ENCODE measurements around the gene EYA4.

The EYA4 gene

GRCh38 chr6:133268621-133269020 is 27.5 kb downstream of the EYA4 start:
- Histone ChIP-seq H3K4me1 (no peaks in the 10 kb centered on the region), H3K36me3 (peaks cover 24% of the 10 kb centered on the region), H3K9me3 (no peaks in the 10 kb centered on the region; the same call in 1 of the 2 replicates), H3K4me3 (ENCODE audit: low read depth, low read length) (no peak overlapping the region), H3K27me3 (no peaks in the 10 kb centered on the region)
- TF ChIP-seq CTCF (IDR thresholded peaks at IDR 0.05; ENCODE audit: low read depth, low read length) = no peak
- DNase-seq = no peak

DNA sequence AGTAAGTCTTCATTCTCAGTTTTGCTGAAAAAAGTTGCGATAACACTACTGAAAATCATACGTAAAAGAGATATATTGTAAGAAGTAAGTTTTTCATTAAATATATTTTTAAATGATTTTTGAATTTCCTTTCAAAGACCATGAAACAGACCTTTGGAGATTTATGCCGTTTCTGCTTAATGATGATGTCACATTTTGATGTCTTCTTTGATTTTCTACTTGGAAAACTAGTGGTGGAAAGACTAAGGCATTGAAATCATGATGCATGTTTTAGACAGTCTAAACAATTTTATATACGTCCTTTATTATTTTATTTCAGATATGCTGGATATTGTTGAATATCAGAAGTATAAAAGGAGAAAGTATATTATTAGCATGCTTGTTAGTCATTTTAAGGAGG is 33.7 kb downstream of the EYA4 start:
- H3K27me3 ChIP-seq = no peaks in the 10 kb centered on the region
- no peak for TF ChIP-seq CTCF (IDR thresholded peaks at IDR 0.05; ENCODE audit: low read depth, low read length)
- H3K36me3 ChIP-seq = peaks cover 30% of the 10 kb centered on the region
- peaks cover 10% of the 10 kb centered on the region; the same call in 1 of the 2 replicates for H3K4me1 ChIP-seq
- DNase-seq = no peak
- no peaks in the 10 kb centered on the region; the same call in 1 of the 2 replicates for H3K9me3 ChIP-seq
- H3K4me3 ChIP-seq (ENCODE audit: low read depth, low read length) = no peak overlapping the region

DNA sequence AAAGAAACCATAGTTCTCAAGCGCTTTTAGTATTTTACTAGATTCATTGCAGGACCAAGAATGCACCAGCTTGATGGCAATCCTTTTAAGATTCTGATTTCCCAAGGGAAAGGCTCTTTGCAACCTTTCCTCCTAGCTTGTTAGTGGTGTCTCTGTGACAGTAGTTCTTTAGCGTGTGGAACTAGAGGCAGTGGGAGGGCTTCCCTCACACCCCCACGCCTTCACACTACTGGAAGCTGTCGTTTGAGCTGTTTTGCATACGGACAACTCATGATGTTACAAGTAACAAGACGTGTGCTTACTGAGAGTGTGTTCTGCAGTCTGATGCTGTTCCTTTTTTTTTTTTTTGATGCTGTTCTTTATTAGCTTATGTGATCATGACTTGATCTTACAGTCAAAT is 34.1 kb downstream of the EYA4 start:
- no peaks in the 10 kb centered on the region for H3K27me3 ChIP-seq
- peaks cover 10% of the 10 kb centered on the region; the same call in 1 of the 2 replicates for H3K4me1 ChIP-seq
- no peaks in the 10 kb centered on the region; the same call in 1 of the 2 replicates for H3K9me3 ChIP-seq
- H3K36me3 ChIP-seq = peaks cover 28% of the 10 kb centered on the region
- no peak overlapping the region for H3K4me3 ChIP-seq (ENCODE audit: low read depth, low read length)
- no peak for TF ChIP-seq CTCF (IDR thresholded peaks at IDR 0.05; ENCODE audit: low read depth, low read length)
- no peak for DNase-seq

- Histone ChIP-seq H3K27me3 (no peaks in the 10 kb centered on the region), H3K4me3 (ENCODE audit: low read depth, low read length) (no peak overlapping the region), H3K36me3 (peaks cover 21% of the 10 kb centered on the region), H3K9me3 (no peaks in the 10 kb centered on the region; the same call in 1 of the 2 replicates), H3K4me1 (peaks cover 10% of the 10 kb centered on the region; the same call in 1 of the 2 replicates)
- no peak for DNase-seq
- no peak for TF ChIP-seq CTCF (IDR thresholded peaks at IDR 0.05; ENCODE audit: low read depth, low read length)
These were observed 36.2 kb downstream of the EYA4 start for GRCh38 chr6:133277228-133277899.

DNA sequence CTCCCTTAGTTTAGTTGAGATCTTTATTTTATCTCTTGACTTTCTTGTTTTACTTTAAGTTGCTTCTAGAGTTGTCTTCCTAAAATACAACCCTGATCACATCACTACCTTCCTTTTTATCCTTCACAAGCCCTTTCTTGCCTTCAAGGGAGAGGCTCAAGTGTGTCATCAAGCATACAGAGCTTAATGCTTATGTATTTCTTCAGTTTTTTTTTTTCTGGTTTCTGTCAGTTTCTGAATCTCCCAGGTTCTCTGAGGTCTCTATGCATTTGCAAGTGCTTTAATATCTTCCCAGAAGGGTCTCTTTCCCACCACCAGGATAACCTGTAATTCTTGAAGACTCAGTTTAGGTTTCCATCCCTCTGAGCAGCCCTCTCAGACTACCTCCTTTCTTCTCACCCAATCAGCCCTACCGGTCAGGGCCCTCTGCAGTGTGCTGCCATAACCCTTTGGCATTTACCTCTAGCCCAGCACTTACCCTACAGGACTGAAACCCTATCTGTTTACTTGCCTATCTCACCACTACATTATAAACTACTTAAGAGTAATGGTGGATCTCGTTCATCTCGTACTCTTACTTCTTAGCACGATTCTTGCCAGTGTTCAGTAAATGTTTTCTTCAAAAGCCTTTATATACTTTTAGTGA is 36.9 kb downstream of the EYA4 start:
- Histone ChIP-seq H3K27me3 (no peaks in the 10 kb centered on the region), H3K4me1 (peaks cover 10% of the 10 kb centered on the region; the same call in 1 of the 2 replicates), H3K4me3 (ENCODE audit: low read depth, low read length) (no peak overlapping the region), H3K9me3 (no peaks in the 10 kb centered on the region), H3K36me3 (peaks cover 17% of the 10 kb centered on the region)
- no peak for DNase-seq
- no peak for TF ChIP-seq CTCF (IDR thresholded peaks at IDR 0.05; ENCODE audit: low read depth, low read length)

- peak; percentile 17 for DNase-seq
- H3K9me3 ChIP-seq = no peaks in the 10 kb centered on the region
- H3K4me3 ChIP-seq (ENCODE audit: low read depth, low read length) = no peak overlapping the region
- H3K36me3 ChIP-seq = no peaks in the 10 kb centered on the region
- H3K4me1 ChIP-seq = peaks cover 6% of the 10 kb centered on the region; the same call in 1 of the 2 replicates
- H3K27me3 ChIP-seq = no peaks in the 10 kb centered on the region
- TF ChIP-seq CTCF (IDR thresholded peaks at IDR 0.05; ENCODE audit: low read depth, low read length) = peak; percentile 70
These were observed 45.6 kb downstream of the EYA4 start for GRCh38 chr6:133286765-133287164.
